ENCODE results near the gene GPATCH1. TPM values are rescaled to one million over a fixed set of nuclear protein-coding genes. Genes with fewer than 3 reads are reported as not detected.

GPATCH1 gene
- total and polyA plus RNA-seq, 2 of the 13 experiments (the other 11 are each of a cell fraction or from before 2014, with no cell fraction given) = 6.8 to 6.9 TPM

- BruUV-seq (replicated peaks) = no TSS peak
- in situ Hi-C loops (cut with HindIII; ENCODE audit: extremely low pct_ligation_motif_present, low pct_unique_long_range_greater_than_20kb) (no loop called here), intact Hi-C loops (cut with micrococcal nuclease; ENCODE audit: unreplicated experiment) (no loop called here)
- no peak overlapping the region for H3K9ac ChIP-seq (ENCODE audit: insufficient read depth, low read depth, low read length)
- POLR2A ChIA-PET = interaction anchor here (1.2 to 2.3 kb wide), 3 partner anchors 8 to 19 kb away, joined by 3 to 13 read pairs (median 4); no protein-coding TSS in a partner anchor
- no peaks in the 10 kb centered on the region for H3K9me3 ChIP-seq (ENCODE audit: low read length)
- H3K4me3 ChIP-seq (replicated peaks in 1 of 3; ENCODE audit: insufficient read depth in 1 of 3, low read depth in 2 of 3, low read length in 3 of 3) = no peak overlapping the region
- H4K20me1 ChIP-seq (ENCODE audit: insufficient read depth, low read length) = peaks cover 23% of the 10 kb centered on the region; the same call in 1 of the 2 replicates
- FAIRE-seq = no peak
- H3K36me3 ChIP-seq (replicated peaks in 1 of 2; ENCODE audit: control insufficient read depth in 1 of 2, insufficient read depth in 2 of 2, low read length in 2 of 2) = peaks cover 4 to 18% of the 10 kb centered on the region in 2 experiments
- CTCF ChIA-PET (ENCODE audit: low intra/inter-chr PET ratio, low total read pairs) = no interaction called here
- ATAC-seq = no peak
- DNase-seq (ENCODE audit: low spot score) = no peak
- H3K79me2 ChIP-seq (ENCODE audit: insufficient read depth, low read length) = peaks cover 80% of the 10 kb centered on the region
- peaks cover 66% of the 10 kb centered on the region for H3K4me1 ChIP-seq (ENCODE audit: insufficient read depth, low read length)
- 50% methylated on average over 2 of the region's 2 CpGs for WGBS (ENCODE audit: low lambda C conversion rate)
- no peaks in the 10 kb centered on the region for H3K27me3 ChIP-seq (ENCODE audit: control insufficient read depth in 1 of 2, insufficient read depth in 2 of 2, low read length in 2 of 2)
- TF ChIP-seq ZNF234 (CRISPR knock-in tag; conservative IDR thresholded peaks at IDR 0.05) = no peak
- TF ChIP-seq SOX13 (IDR thresholded peaks at IDR 0.05) = no peak
- peak in 1 of 2 experiments; percentile 52; a peak in 1 of 4 replicates for TF ChIP-seq SOX13 (CRISPR knock-in tag; conservative IDR thresholded peaks at IDR 0.05 in 1 of 2, IDR thresholded peaks at IDR 0.05 in 1 of 2)
- H2AFZ ChIP-seq (ENCODE audit: low read length) = no peak overlapping the region
- H3K27ac ChIP-seq (ENCODE audit: extremely low read length, insufficient read depth, low read length) = no peak overlapping the region
- no peak overlapping the region; the same call in 1 of the 2 replicates for H3K4me2 ChIP-seq (ENCODE audit: low read depth, low read length)
Measured at GRCh38 chr19:33055718-33056117, 25.3 kb upstream of the GPATCH1 start.

- BruUV-seq (replicated peaks) = no TSS peak
- Histone ChIP-seq H3K4me1 (ENCODE audit: insufficient read depth, low read length) (peaks cover 53% of the 10 kb centered on the region), H3K4me2 (ENCODE audit: low read depth, low read length) (peak overlapping the region; percentile 37), H3K9me3 (ENCODE audit: low read length) (no peaks in the 10 kb centered on the region), H3K27me3 (ENCODE audit: control insufficient read depth in 1 of 2, insufficient read depth in 2 of 2, low read length in 2 of 2) (no peaks in the 10 kb centered on the region), H2AFZ (ENCODE audit: low read length) (no peak overlapping the region), H3K9ac (ENCODE audit: insufficient read depth, low read depth, low read length) (no peak overlapping the region), H3K27ac (ENCODE audit: extremely low read length, insufficient read depth, low read length) (no peak overlapping the region), H3K4me3 (replicated peaks in 1 of 3; ENCODE audit: insufficient read depth in 1 of 3, low read depth in 2 of 3, low read length in 3 of 3) (no peak overlapping the region), H3K79me2 (ENCODE audit: insufficient read depth, low read length) (peaks cover 75% of the 10 kb centered on the region), H3K36me3 (replicated peaks in 1 of 2; ENCODE audit: control insufficient read depth in 1 of 2, insufficient read depth in 2 of 2, low read length in 2 of 2) (peaks cover 0 to 2% of the 10 kb centered on the region in 2 experiments; a peak in 3 of 5 replicates), H4K20me1 (ENCODE audit: insufficient read depth, low read length) (peaks cover 44% of the 10 kb centered on the region)
- TF ChIP-seq, protein P1, sequence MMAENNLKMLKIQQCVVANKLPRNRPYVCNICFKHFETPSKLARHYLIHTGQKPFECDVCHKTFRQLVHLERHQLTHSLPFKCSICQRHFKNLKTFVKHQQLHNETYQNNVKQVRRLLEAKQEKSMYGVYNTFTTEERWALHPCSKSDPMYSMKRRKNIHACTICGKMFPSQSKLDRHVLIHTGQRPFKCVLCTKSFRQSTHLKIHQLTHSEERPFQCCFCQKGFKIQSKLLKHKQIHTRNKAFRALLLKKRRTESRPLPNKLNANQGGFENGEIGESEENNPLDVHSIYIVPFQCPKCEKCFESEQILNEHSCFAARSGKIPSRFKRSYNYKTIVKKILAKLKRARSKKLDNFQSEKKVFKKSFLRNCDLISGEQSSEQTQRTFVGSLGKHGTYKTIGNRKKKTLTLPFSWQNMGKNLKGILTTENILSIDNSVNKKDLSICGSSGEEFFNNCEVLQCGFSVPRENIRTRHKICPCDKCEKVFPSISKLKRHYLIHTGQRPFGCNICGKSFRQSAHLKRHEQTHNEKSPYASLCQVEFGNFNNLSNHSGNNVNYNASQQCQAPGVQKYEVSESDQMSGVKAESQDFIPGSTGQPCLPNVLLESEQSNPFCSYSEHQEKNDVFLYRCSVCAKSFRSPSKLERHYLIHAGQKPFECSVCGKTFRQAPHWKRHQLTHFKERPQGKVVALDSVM (CRISPR knock-in tag; IDR thresholded peaks at IDR 0.05) = peak; percentile 37; the same call in 1 of the 2 replicates
- no peak for TF ChIP-seq ZNF136 (CRISPR knock-in tag; IDR thresholded peaks at IDR 0.05; ENCODE audit: low read depth)
- intact Hi-C loops (cut with micrococcal nuclease; ENCODE audit: unreplicated experiment) = loop anchor here (10.0 kb wide), 1 partner anchor 86 kb away; the partner anchor contains the start of genes CEP89 and FAAP24
- FAIRE-seq = no peak
- in situ Hi-C loops (cut with HindIII; ENCODE audit: extremely low pct_ligation_motif_present, low pct_unique_long_range_greater_than_20kb) = no loop called here
- POLR2A ChIA-PET = interaction anchor here (1.6 to 2.5 kb wide), 2 partner anchors 19 to 23 kb away, joined by 5 to 17 read pairs; no protein-coding TSS in a partner anchor
- CTCF ChIA-PET (ENCODE audit: low intra/inter-chr PET ratio, low total read pairs) = no interaction called here
- DNase-seq (ENCODE audit: low spot score) = no peak
- WGBS (ENCODE audit: low lambda C conversion rate) = 91% methylated on average over 5 of the region's 5 CpGs
- ATAC-seq = no peak
Measured at GRCh38 chr19:33060586-33060985, 20.4 kb upstream of the GPATCH1 start.
